HL-60 (cell line): ENCODE measurements around the gene NEDD4.

Experiments used
- GABPA ChIP-seq: IDR thresholded peaks from 2 replicates; pipeline ENCODE4 v1.6.1; 2012; ENCODE audit warnings: low read depth
- POLR2AphosphoS5 ChIP-seq: IDR thresholded peaks from 2 replicates; pipeline ENCODE4 v1.6.1; 2012; ENCODE audit warnings: low read depth
- TF ChIP-seq, protein P1 (sequence below): IDR thresholded peaks from one replicate; pipeline ENCODE4 v1.5.1; 2011; ENCODE audit warnings: low read length, control low read depth, inconsistent platforms; ENCODE audit not compliant: insufficient read depth

DNA sequence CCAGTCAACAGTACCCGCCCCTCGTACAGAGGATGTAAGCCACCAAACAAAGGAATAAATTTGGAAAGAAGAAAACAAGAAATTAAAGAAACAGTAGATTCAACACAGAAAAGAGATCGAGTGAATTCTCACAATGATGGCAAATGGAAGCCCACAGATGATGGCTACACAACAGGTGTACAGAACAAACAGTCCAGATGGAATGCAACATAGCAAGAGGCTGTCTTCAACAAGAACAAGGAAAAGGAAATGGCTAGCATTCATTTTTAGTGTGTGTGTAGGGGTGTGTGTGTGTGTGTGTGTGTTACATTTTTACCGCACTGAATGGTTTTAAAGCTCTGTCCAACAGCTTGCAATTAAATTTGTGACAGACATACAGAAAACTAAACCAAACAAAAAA lies 12.9 kb downstream of the NEDD4 start:
- TF ChIP-seq GABPA (no peak), POLR2AphosphoS5 (no peak)
- TF ChIP-seq, protein P1, sequence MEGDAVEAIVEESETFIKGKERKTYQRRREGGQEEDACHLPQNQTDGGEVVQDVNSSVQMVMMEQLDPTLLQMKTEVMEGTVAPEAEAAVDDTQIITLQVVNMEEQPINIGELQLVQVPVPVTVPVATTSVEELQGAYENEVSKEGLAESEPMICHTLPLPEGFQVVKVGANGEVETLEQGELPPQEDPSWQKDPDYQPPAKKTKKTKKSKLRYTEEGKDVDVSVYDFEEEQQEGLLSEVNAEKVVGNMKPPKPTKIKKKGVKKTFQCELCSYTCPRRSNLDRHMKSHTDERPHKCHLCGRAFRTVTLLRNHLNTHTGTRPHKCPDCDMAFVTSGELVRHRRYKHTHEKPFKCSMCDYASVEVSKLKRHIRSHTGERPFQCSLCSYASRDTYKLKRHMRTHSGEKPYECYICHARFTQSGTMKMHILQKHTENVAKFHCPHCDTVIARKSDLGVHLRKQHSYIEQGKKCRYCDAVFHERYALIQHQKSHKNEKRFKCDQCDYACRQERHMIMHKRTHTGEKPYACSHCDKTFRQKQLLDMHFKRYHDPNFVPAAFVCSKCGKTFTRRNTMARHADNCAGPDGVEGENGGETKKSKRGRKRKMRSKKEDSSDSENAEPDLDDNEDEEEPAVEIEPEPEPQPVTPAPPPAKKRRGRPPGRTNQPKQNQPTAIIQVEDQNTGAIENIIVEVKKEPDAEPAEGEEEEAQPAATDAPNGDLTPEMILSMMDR: no peak
